GM12878 (cell line): Measurements from ENCODE around the gene VPS26A.

Experiments
- CTCF ChIP-seq, 3 experiments: IDR thresholded peaks in 2 of 3; conservative IDR thresholded peaks in 1 of 3; 2 replicates each; pipeline ENCODE4 v1.5.1; 2011; ENCODE audit warnings: low read depth in 3 of 3, low read length in 3 of 3, mild to moderate bottlenecking in 3 of 3, control low read depth in 2 of 3, moderate library complexity in 2 of 3, inconsistent platforms in 1 of 3, mixed read lengths in 1 of 3; ENCODE audit not compliant: control insufficient read depth in 2 of 3, insufficient read depth in 1 of 3; ENCODE audit errors: extremely low read depth in 1 of 3
- MTA2 ChIP-seq: fragments of 450-650 bp; IDR thresholded peaks from 2 replicates; pipeline ENCODE4 v1.6.1; 2016; ENCODE audit warnings: low read depth, mild to moderate bottlenecking, moderate library complexity
- MYB ChIP-seq: fragments of 150-350 bp; IDR thresholded peaks from 2 replicates; pipeline ENCODE4 v1.6.1; 2014; ENCODE audit warnings: mild to moderate bottlenecking, low read depth, low read length, borderline replicate concordance
- POLR2A ChIP-seq: IDR thresholded peaks from 2 replicates; pipeline ENCODE4 v1.6.1; 2011; ENCODE audit warnings: low read depth, mild to moderate bottlenecking, low read length
- PRDM15 ChIP-seq: fragments of 450-650 bp; formaldehyde crosslinking; IDR thresholded peaks from 2 replicates; pipeline ENCODE4 v1.4.0; 2020; ENCODE audit warnings: mild to moderate bottlenecking, moderate library complexity
- RCOR1 ChIP-seq: conservative IDR thresholded peaks from 2 replicates; pipeline ENCODE4 v1.6.1; 2012; ENCODE audit warnings: low read depth, low read length, improper control_type of control experiment
- USF2 ChIP-seq: IDR thresholded peaks from 2 replicates; pipeline ENCODE4 v1.6.1; 2011; ENCODE audit warnings: low read depth, low read length, improper control_type of control experiment, borderline replicate concordance
- ZNF207 ChIP-seq: fragments of 450-650 bp; IDR thresholded peaks from 2 replicates; pipeline ENCODE4 v1.6.1; 2014; ENCODE audit warnings: antibody characterized with exemption, mild to moderate bottlenecking, borderline replicate concordance
- ZNF217 ChIP-seq: fragments of 450-650 bp; IDR thresholded peaks from 2 replicates; pipeline ENCODE4 v1.6.1; 2017; ENCODE audit warnings: antibody characterized with exemption, mild to moderate bottlenecking
- ZNF24 ChIP-seq: fragments of 450-650 bp; IDR thresholded peaks from 2 replicates; pipeline ENCODE4 v1.6.1; 2017; ENCODE audit warnings: antibody characterized with exemption, mild to moderate bottlenecking

GRCh38 chr10:69186524-69186923 lies 62.5 kb downstream of the VPS26A start:
- TF ChIP-seq MTA2 (no peak), POLR2A (no peak), ZNF217 (no peak), PRDM15 (CRISPR knock-in tag) (no peak), MYB (no peak), CTCF (IDR thresholded peaks at IDR 0.05 in 2 of 3, conservative IDR thresholded peaks at IDR 0.05 in 1 of 3; ENCODE audit: control insufficient read depth in 2 of 3, extremely low read depth in 1 of 3, insufficient read depth in 1 of 3, low read depth in 3 of 3, low read length in 3 of 3) (no peak), ZNF207 (no peak), RCOR1 (no peak), ZNF24 (no peak), USF2 (no peak)
